Muscle of back (tissue), 11 donors: ENCODE measurements around the gene LHCGR. TPM values are rescaled to one million over a fixed set of nuclear protein-coding genes. Genes with fewer than 3 reads are reported as not detected.
"Not testable (repeated sequence)": the region's sequence is repeated elsewhere in the genome, so short reads cannot be mapped to it uniquely, and the experiment has no call there.

Source experiments
- DNase-seq, 3 donors: peaks; one replicate each; pipeline versions ENCODE4 v3.0.0 to v3.0.0-alpha.2; 2013
- polyA plus RNA-seq, 10 donors: library from polyadenylated mRNA; unstranded; fragments of 120-200 nt; gene quantifications; one replicate each; pipeline ENCODE4 v1.2.1, GENCODE V29; 2013; ENCODE audit not compliant: insufficient read length in 10 of 10

LHCGR gene
- polyA plus RNA-seq, 10 donors = 0.12 to 0.35 (median 0.19) TPM

GRCh38 chr2:48747319-48747718, 8.2 kb downstream of the LHCGR start:
- no peak for DNase-seq

GRCh38 chr2:48739236-48739635, 16.3 kb downstream of the LHCGR start:
- not testable (repeated sequence) for DNase-seq

- no peak for DNase-seq
Measured at GRCh38 chr2:48738806-48739205, 16.7 kb downstream of the LHCGR start.

- DNase-seq = no peak
Measured at GRCh38 chr2:48736251-48736650, 19.3 kb downstream of the LHCGR start.

GRCh38 chr2:48734576-48735303, 20.8 kb downstream of the LHCGR start:
- DNase-seq = no peak

GRCh38 chr2:48733067-48733503, 22.4 kb downstream of the LHCGR start:
- DNase-seq = peak in 1 of 3 donors; percentile 54

- no peak for DNase-seq
Measured at GRCh38 chr2:48728840-48729239, 26.7 kb downstream of the LHCGR start.

- no peak for DNase-seq
Measured at GRCh38 chr2:48728295-48728694, 27.2 kb downstream of the LHCGR start.

GRCh38 chr2:48727560-48727959, 28.0 kb downstream of the LHCGR start:
- DNase-seq = no peak

GRCh38 chr2:48725696-48726494, 29.6 kb downstream of the LHCGR start:
- no peak for DNase-seq

- no peak for DNase-seq
Measured at GRCh38 chr2:48724278-48724677, 31.2 kb downstream of the LHCGR start.

- DNase-seq = peak in 1 of 3 donors; percentile 75
Measured at GRCh38 chr2:48723129-48723528, 32.4 kb downstream of the LHCGR start.

GRCh38 chr2:48722391-48722790, 33.1 kb downstream of the LHCGR start:
- DNase-seq = no peak

- no peak for DNase-seq
Measured at GRCh38 chr2:48721158-48721557, 34.4 kb downstream of the LHCGR start.

- no peak for DNase-seq
Measured at GRCh38 chr2:48719480-48720177, 35.9 kb downstream of the LHCGR start.

GRCh38 chr2:48717846-48718245, 37.7 kb downstream of the LHCGR start:
- DNase-seq = no peak

GRCh38 chr2:48715956-48716355, 39.6 kb downstream of the LHCGR start:
- peak in 1 of 3 donors; percentile 46 for DNase-seq

GRCh38 chr2:48715042-48715899, 40.3 kb downstream of the LHCGR start:
- DNase-seq = peak in 2 of 3 donors; percentile 39 to 49

GRCh38 chr2:48714245-48714644, 41.3 kb downstream of the LHCGR start:
- DNase-seq = peak in 2 of 3 donors; percentile 31 to 48

- DNase-seq = peak in 1 of 3 donors; percentile 54
Measured at GRCh38 chr2:48713647-48714046, 41.9 kb downstream of the LHCGR start.

- no peak for DNase-seq
Measured at GRCh38 chr2:48712151-48712550, 43.4 kb downstream of the LHCGR start.
